Natural killer cell (primary cell): ENCODE data around the gene LAD1. TPM values are rescaled to one million over a fixed set of nuclear protein-coding genes. Genes with fewer than 3 reads are reported as not detected.

Experiments used
- ATAC-seq, 3 donors: fragments of 150-1000 bp in 2 of 3; fragments of 200-7000 bp in 1 of 3; cut with Tn5 transposase; 1 replicate in 1 of 3; 2 replicates in 2 of 3; pipeline ENCODE4 v1.10.0; 2021; ENCODE audit warnings: mild to moderate bottlenecking in 2 of 3, moderate library complexity in 2 of 3
- DNase-seq, 2 donors: peaks; one replicate each; pipeline versions ENCODE4 v3.0.0 to v3.0.0-alpha.2; 2013 to 2021; ENCODE audit warnings: mixed read lengths in 1 of 2
- H3K27ac ChIP-seq: one replicate; pipeline ENCODE4 v1.5.1; 2013; ENCODE audit warnings: mild to moderate bottlenecking, low read length
- H3K27me3 ChIP-seq: one replicate; pipeline ENCODE4 v1.6.1; 2013; ENCODE audit warnings: low read length; ENCODE audit not compliant: control insufficient read depth, insufficient read depth
- H3K36me3 ChIP-seq: one replicate; pipeline ENCODE4 v1.6.1; 2013; ENCODE audit warnings: low read length; ENCODE audit not compliant: control insufficient read depth, insufficient read depth
- H3K4me1 ChIP-seq: one replicate; pipeline ENCODE4 v1.6.1; 2013; ENCODE audit warnings: low read length; ENCODE audit not compliant: control insufficient read depth, insufficient read depth
- H3K4me3 ChIP-seq: one replicate; pipeline ENCODE4 v1.5.1; 2013; ENCODE audit warnings: low read length
- H3K9me3 ChIP-seq: one replicate; pipeline ENCODE4 v1.6.1; 2013; ENCODE audit warnings: low read length; ENCODE audit not compliant: control insufficient read depth, insufficient read depth
- H3K27ac Mint-ChIP-seq, 2 donors: one replicate each; pipeline ENCODE4 v1.8.0; 2022; ENCODE audit warnings: mild to moderate bottlenecking in 2 of 2, mixed read lengths in 2 of 2, moderate library complexity in 1 of 2
- H3K27me3 Mint-ChIP-seq, 2 donors: one replicate each; pipeline ENCODE4 v1.8.0; 2022; ENCODE audit warnings: low read depth in 2 of 2, mixed read lengths in 2 of 2
- H3K36me3 Mint-ChIP-seq: one replicate; pipeline ENCODE4 v1.8.0; 2022; ENCODE audit warnings: mixed read lengths
- H3K4me1 Mint-ChIP-seq, 2 donors: one replicate each; pipeline ENCODE4 v1.8.0; 2022; ENCODE audit warnings: mixed read lengths in 2 of 2
- H3K4me3 Mint-ChIP-seq: one replicate; pipeline ENCODE4 v1.8.0; 2022; ENCODE audit warnings: mild to moderate bottlenecking, moderate library complexity, mixed read lengths
- H3K9me3 Mint-ChIP-seq, 2 donors: one replicate each; pipeline ENCODE4 v1.8.0; 2022; ENCODE audit warnings: mixed read lengths in 2 of 2
- WGBS: methylation state at CpG from one replicate; pipeline ENCODE4 v1.1.7; 2013; ENCODE audit warnings: missing lambda C conversion rate; ENCODE audit not compliant: insufficient coverage; 5-methylcytosine and 5-hydroxymethylcytosine counted together
- intact Hi-C: fragments of 100-400 bp; cut with micrococcal nuclease; formaldehyde crosslinking; loops from one replicate; pipeline ENCODE4 v1.14.2; 2022
- total RNA-seq, 4 donors: library from RNA; stranded (reverse); fragments of 120-200 nt in 1 of 4; gene quantifications; one replicate each; pipeline versions ENCODE4 v1.2.3 to v1.2.4, GENCODE V29; 2013 to 2022
- TF ChIP-seq, protein P1 (sequence below): fragments of 200-600 bp; IDR thresholded peaks from one replicate; pipeline ENCODE4 v1.8.0; 2022; ENCODE audit warnings: antibody characterized with exemption

The LAD1 gene
- total RNA-seq, 3 donors from 2014 or later (not counting 1 experiment from before 2014, with no cell fraction given) = 0.68 TPM; not detected in 2

DNA sequence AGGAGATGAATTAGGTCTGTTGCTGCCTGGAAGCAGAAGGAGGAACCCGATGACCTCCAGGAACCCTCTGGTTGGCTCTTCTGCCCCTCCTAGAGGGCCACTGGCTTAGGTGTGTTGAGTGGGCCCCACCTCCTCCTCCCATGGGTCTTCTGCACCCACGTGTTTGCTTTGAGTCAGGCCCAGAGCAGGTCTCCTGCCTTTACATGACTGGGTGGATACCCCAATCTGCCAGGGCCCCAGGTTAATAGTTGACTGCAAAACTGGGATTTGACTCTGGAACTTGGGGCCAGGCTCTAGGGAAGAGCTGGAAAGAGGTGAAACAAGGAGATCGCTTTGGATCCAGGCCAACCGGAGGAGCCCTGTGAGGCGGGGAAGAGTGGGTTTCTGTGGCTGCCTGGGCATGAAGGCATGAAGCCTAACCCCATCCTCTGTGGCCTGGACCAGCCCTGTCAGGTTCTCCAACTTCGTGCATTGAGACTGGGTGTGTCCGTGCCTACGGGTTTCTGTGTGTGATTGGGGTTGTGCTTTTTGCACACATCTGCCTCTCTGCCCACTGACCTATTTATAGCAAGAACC is 7.8 kb upstream of the LAD1 start:
- intact Hi-C loops = no loop called here
- TF ChIP-seq, protein P1, sequence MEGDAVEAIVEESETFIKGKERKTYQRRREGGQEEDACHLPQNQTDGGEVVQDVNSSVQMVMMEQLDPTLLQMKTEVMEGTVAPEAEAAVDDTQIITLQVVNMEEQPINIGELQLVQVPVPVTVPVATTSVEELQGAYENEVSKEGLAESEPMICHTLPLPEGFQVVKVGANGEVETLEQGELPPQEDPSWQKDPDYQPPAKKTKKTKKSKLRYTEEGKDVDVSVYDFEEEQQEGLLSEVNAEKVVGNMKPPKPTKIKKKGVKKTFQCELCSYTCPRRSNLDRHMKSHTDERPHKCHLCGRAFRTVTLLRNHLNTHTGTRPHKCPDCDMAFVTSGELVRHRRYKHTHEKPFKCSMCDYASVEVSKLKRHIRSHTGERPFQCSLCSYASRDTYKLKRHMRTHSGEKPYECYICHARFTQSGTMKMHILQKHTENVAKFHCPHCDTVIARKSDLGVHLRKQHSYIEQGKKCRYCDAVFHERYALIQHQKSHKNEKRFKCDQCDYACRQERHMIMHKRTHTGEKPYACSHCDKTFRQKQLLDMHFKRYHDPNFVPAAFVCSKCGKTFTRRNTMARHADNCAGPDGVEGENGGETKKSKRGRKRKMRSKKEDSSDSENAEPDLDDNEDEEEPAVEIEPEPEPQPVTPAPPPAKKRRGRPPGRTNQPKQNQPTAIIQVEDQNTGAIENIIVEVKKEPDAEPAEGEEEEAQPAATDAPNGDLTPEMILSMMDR = no peak
- no peak for DNase-seq
- peaks cover 0 to 3% of the 10 kb centered on the region in 2 donors for H3K27me3 Mint-ChIP-seq
- H3K27ac Mint-ChIP-seq = no peak overlapping the region
- H3K9me3 ChIP-seq = no peaks in the 10 kb centered on the region
- no peaks in the 10 kb centered on the region for H3K36me3 ChIP-seq
- H3K4me1 Mint-ChIP-seq = peaks cover 0 to 13% of the 10 kb centered on the region in 2 donors
- no peak for ATAC-seq
- 60% methylated on average over 8 of the region's 8 CpGs for WGBS
- no peaks in the 10 kb centered on the region for H3K9me3 Mint-ChIP-seq
- no peaks in the 10 kb centered on the region for H3K36me3 Mint-ChIP-seq
- H3K4me3 Mint-ChIP-seq = no peak overlapping the region
- H3K4me3 ChIP-seq = no peak overlapping the region
- H3K27ac ChIP-seq = no peak overlapping the region
- no peaks in the 10 kb centered on the region for H3K4me1 ChIP-seq
- H3K27me3 ChIP-seq = no peaks in the 10 kb centered on the region

DNA sequence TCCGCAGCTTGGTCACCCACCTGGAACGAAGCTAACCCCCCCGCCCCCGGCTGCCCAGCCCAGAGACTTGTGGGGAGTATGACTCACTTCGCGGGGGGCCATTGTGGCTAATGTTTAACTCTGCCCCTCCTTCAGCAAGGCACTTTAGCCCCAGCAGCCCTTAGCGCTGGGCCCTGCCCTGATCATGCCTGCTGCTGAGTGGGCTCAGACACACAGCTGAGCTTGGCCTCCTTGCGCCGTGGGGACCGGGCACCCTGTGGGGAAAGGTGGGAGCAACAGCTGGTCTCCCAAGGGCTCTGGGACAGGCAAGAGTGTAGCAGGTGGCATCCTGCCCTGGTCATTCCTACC is 6.3 kb upstream of the LAD1 start:
- TF ChIP-seq, protein P1 = no peak
- Mint-ChIP-seq H3K27ac (no peak overlapping the region), H3K27me3 (peaks cover 0 to 8% of the 10 kb centered on the region in 2 donors), H3K36me3 (no peaks in the 10 kb centered on the region), H3K4me1 (peaks cover 0 to 13% of the 10 kb centered on the region in 2 donors), H3K9me3 (no peaks in the 10 kb centered on the region), H3K4me3 (no peak overlapping the region)
- Histone ChIP-seq H3K36me3 (no peaks in the 10 kb centered on the region), H3K27me3 (peaks cover 4% of the 10 kb centered on the region), H3K4me3 (no peak overlapping the region), H3K4me1 (no peaks in the 10 kb centered on the region), H3K27ac (no peak overlapping the region), H3K9me3 (no peaks in the 10 kb centered on the region)
- intact Hi-C loops = no loop called here
- ATAC-seq = no peak
- WGBS = 82% methylated on average over 10 of the region's 10 CpGs
- DNase-seq = no peak

DNA sequence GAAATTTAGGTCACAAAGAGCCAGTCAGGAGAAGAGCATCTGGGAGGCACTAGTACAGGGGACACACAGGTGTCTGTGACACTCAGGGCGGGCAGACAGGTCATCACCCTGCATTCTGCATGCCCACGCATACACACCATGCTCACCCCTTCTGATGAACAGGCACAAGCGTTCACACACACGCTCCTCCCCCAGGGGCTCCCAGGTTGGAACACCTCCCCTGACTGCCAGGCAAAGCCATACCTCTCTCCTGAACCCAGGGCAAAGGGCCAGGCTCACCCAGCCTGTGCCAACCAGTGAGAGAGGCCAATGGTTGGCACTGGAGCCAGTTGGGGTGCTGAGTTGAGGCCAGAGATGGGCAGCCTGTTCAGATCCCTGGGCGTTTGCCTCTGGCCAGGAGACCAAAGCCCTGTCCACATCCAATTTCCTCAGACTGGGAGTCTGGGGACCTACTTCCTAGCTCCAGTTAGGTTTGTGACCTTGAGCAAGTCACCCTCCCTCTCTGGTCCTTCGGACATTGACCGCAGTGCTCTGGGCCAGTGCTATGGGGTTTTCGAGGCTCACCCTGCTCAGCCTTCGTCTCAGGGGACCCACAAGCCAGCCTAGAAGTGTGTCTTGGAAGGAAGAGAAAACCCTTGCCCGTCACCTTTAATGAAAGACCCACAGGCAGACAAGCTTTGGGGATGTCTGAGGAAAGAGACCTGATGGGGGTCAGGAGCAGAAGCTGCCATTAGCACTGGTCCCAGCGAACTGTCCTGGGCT is 5.8 kb upstream of the LAD1 start:
- intact Hi-C loops = no loop called here
- peaks cover 7% of the 10 kb centered on the region for H3K27me3 ChIP-seq
- no peak for ATAC-seq
- TF ChIP-seq, protein P1 = no peak
- no peak for DNase-seq
- H3K36me3 ChIP-seq = no peaks in the 10 kb centered on the region
- Mint-ChIP-seq H3K4me1 (peaks cover 0 to 13% of the 10 kb centered on the region in 2 donors), H3K36me3 (no peaks in the 10 kb centered on the region), H3K27me3 (peaks cover 0 to 10% of the 10 kb centered on the region in 2 donors), H3K9me3 (no peaks in the 10 kb centered on the region), H3K4me3 (no peak overlapping the region), H3K27ac (no peak overlapping the region)
- H3K4me1 ChIP-seq = no peaks in the 10 kb centered on the region
- H3K4me3 ChIP-seq = no peak overlapping the region
- no peaks in the 10 kb centered on the region for H3K9me3 ChIP-seq
- WGBS = 84% methylated on average over 11 of the region's 11 CpGs
- no peak overlapping the region for H3K27ac ChIP-seq
